Testis (tissue), 2 donors: ENCODE data around the gene RIMBP2.

ENCODE experiments used
- POLR2A ChIP-seq: fragments of 450-650 bp; IDR thresholded peaks from one replicate; pipeline ENCODE4 v1.6.1; 2017; ENCODE audit warnings: antibody characterized with exemption, mild to moderate bottlenecking, moderate library complexity
- TF ChIP-seq, protein P1 (sequence below), 3 experiments: fragments of 450-650 bp in 2 of 3; fragments of 200-600 bp in 1 of 3; sonication (generic) in 1 of 3; IDR thresholded peaks; one replicate each; pipeline ENCODE4 v1.5.1; 2016 to 2019; ENCODE audit warnings: antibody characterized with exemption in 3 of 3, mild to moderate bottlenecking in 2 of 3, moderate library complexity in 1 of 3

DNA sequence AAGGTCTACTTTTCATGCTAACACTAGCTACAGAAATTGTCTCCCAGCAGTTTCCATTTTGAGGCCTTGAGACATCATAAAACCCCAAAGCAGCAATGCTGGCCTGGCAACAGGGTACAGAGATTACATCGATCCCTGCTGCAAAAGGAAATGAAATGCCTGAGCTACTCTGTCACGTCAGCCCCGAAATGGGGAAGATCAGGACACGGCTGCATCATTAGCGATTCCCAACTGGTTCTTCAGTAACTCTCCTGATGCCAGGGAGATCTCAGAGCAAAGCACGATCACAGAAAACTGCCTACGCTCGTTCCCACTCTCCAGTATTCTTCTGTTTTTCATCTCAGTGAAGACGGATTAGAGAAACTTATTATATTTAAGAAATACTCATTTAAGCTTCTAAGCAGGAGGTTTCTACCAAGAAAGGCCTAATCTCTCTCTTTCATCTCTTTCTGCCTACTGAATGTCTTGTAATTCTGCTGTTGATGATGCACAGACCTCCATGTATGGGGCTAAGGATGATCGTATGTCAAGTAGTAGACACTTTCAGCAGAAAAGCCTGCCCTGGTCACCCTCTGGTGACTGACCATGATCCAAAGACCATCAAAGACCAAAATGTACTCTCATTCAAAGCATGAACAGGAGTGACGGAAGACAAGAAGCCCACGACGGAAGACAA is 168.5 kb downstream of the RIMBP2 start:
- no peak for TF ChIP-seq POLR2A
- TF ChIP-seq, protein P1, sequence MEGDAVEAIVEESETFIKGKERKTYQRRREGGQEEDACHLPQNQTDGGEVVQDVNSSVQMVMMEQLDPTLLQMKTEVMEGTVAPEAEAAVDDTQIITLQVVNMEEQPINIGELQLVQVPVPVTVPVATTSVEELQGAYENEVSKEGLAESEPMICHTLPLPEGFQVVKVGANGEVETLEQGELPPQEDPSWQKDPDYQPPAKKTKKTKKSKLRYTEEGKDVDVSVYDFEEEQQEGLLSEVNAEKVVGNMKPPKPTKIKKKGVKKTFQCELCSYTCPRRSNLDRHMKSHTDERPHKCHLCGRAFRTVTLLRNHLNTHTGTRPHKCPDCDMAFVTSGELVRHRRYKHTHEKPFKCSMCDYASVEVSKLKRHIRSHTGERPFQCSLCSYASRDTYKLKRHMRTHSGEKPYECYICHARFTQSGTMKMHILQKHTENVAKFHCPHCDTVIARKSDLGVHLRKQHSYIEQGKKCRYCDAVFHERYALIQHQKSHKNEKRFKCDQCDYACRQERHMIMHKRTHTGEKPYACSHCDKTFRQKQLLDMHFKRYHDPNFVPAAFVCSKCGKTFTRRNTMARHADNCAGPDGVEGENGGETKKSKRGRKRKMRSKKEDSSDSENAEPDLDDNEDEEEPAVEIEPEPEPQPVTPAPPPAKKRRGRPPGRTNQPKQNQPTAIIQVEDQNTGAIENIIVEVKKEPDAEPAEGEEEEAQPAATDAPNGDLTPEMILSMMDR (IDR thresholded peaks at IDR 0.05): no peak
